Right lung (tissue), 5 donors: ENCODE results near the gene NAALADL2. TPM values are rescaled to one million over a fixed set of nuclear protein-coding genes. Genes with fewer than 3 reads are reported as not detected.

ENCODE experiments used
- DNase-seq, 2 donors: peaks; one replicate each; pipeline ENCODE4 v3.0.0-alpha.2; 2013
- polyA plus RNA-seq, 5 donors: library from polyadenylated mRNA; unstranded; fragments of 120-200 nt; gene quantifications; one replicate each; pipeline versions ENCODE4 v1.2.1 to v1.2.3, GENCODE V29; 2013; ENCODE audit warnings: inconsistent platforms in 1 of 5, low replicate concordance in 1 of 5; ENCODE audit not compliant: insufficient read length in 5 of 5, insufficient read depth in 1 of 5

NAALADL2 gene
- polyA plus RNA-seq, 5 donors, result 8.4 to 21.0 (median 18.4) TPM

GRCh38 chr3:175662815-175663214 lies 803.7 kb downstream of the NAALADL2 start:
- no peak for DNase-seq

DNA sequence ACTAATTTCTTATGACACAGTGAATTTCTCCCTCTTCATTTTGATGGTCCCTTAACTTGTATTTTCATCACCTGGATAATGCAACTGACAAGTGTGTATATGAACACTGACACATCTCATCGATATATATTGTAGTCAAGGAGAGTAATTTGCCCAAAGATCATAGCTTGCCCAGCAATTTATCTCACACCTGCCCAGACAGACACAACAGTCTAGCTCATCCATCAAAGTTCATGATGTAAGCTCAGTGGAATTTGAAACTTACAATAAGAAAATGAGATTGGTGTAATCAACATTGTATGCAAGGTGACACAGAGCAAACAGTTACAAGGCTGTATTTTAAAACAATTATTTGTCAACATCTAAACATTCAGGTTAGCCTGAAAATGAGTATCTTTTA lies 805.8 kb downstream of the NAALADL2 start:
- DNase-seq, result no peak

- no peak for DNase-seq
Measured at GRCh38 chr3:175668300-175668699, 809.2 kb downstream of the NAALADL2 start.

GRCh38 chr3:175670557-175670956 lies 811.4 kb downstream of the NAALADL2 start:
- DNase-seq, result no peak

DNA sequence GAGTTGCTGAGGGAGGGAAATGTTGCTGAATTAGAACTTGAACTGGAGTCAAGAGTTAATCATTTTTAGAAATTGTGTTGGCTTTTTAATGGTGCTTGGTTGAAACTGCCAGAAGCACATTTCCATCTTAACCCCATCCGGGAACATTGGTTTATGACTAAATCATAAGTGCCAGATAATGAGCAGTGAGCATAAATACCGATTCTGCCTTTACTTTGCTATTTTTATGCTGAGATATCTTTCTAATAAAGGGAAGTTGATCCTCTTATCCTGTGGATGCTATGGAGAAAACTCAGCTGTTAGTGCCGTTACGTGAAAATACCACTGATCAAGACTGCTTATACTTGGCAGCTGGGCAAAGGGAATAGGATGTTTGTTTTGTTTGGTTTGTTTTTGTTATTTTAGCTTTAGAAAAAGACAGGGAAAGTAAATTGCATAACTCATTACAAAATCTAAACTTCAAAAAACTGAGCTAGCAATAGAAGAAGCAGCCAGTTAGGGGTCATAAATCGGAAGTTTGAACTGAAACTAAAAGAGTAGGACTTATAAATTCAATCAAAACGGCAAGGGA lies 813.1 kb downstream of the NAALADL2 start:
- DNase-seq, result peak; percentile 85 to 90

DNA sequence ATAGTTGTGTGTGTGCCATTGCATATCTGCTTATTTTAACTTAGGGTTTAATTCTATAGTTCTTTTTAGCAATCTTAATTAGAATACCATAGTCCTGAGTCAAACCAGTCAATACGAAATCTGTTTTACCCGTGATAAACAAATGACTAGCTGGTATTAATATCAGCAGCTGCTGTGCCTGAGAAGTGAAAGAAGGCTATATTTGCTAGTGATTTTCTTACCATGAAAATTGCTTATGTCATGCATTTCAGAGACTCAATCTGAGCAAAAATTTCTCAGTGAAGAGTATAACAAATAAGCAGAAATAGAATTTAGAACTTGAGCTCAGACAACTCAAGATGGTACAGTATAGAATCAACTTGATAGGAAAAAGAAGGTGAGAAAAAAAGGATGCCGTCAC lies 820.4 kb downstream of the NAALADL2 start:
- no peak for DNase-seq

DNA sequence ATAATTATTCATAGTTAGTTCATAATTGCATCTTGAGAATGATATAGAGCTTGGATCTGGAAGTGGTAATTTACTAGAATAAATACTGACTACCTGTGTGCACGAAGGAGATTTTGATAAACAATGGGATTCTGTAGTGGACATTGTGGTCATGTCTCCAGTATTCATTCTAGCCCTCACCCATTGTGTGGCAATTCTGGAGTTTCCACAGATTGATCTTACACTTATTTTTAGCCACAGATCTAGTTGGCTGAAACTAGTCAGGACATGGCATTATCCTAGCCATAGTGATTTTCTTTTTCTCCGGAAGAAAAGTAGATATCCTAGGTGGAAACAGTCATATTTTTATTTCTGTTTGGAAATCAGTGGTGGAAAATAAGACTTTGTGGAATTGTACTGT lies 833.1 kb downstream of the NAALADL2 start:
- no peak for DNase-seq

DNA sequence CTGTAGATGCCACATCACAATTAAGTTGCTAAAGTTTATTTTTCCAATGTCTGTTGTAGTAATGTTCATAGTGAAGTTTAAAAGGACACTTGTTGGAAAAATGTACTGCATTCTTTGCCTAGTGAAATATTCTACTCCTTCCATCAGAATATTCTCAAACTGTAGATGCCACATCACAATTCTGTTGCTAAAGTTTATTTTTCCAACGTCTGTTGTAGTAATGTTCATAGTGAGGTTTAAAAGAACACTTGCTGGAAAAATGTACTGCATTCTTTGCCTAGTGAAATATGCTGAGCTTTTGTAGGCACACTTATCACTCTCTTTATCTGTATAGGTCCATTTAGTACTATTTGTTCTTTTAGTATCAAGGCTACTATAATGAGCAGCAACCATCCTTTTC lies 836.1 kb downstream of the NAALADL2 start:
- DNase-seq, result no peak

DNA sequence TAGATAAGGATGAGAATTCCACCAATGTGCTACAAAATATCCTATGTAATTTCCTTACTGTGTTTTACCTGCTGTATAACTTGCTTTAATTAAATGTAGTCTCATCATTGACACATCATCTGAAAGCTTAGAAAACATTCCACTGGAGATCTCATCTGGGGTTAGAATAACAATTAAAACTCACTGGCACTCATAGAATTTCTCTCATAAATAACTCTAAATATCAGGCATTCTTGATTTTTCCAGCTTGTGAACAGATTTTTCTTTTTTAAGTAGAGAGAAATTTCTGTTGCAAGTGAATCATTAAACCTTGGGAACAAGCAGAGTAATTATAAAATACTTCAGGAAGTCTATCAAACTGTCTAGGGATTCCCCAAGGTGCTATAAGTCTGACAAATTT lies 843.8 kb downstream of the NAALADL2 start:
- DNase-seq, result no peak

GRCh38 chr3:175704366-175705055 lies 845.4 kb downstream of the NAALADL2 start:
- DNase-seq, result no peak

- no peak for DNase-seq
Measured at GRCh38 chr3:175713268-175713667, 854.1 kb downstream of the NAALADL2 start.

DNA sequence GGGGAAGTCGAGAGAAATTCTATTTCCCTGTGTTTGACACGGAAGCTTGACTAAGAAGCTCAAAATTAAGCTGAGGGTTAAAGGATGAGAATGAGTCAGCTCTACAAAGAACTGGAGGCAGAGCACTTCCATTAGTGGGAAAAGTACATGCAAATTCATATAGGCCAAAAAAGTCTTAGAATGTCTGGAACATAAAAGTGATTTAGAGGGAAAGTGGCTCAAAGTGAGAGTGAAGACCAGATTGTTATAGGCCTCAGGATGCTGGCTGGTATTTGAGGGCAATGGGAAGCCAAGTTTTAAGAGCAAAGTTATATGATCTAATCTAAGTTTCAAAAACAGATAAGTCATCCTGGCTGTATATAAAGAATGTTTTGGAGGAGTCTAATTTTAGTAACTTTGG lies 857.3 kb downstream of the NAALADL2 start:
- no peak for DNase-seq

DNA sequence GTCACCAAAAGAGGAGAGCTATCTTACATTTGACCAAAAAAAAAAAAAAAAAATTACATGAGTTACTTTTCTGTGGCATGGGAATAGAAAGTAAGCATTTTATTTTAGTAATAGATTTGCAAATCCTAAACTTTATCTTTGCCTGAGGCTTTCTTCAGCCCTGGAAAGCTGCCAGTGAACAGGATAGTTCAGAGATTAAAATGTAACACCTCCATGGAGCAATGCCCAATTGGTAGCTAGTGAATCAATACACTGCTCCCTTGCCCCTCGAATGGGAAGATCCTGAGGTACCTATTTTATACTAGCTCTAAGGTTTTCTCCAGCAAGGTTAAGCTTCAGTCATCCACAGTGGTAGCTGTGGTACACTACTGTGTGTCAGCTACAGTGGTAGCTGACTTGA lies 867.1 kb downstream of the NAALADL2 start:
- no peak for DNase-seq

DNA sequence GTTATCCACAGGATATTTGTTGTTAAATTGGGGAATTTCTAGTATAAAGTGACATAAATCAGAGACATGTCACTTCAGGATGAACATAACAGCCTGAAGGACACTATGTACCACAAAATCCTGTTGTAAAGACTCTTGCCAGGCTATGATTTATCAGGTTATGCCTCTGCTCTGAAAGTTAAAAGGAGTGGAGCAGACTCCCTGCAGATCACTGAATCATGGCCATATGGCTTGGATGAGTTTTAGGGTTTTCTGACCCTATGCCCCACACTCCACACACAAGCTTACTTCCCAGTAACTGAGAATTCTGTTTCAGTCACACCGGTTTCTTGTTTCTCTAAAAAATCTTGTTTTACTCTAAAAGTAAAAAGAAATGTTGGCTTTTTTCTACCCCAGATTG lies 869.4 kb downstream of the NAALADL2 start:
- DNase-seq, result no peak

DNA sequence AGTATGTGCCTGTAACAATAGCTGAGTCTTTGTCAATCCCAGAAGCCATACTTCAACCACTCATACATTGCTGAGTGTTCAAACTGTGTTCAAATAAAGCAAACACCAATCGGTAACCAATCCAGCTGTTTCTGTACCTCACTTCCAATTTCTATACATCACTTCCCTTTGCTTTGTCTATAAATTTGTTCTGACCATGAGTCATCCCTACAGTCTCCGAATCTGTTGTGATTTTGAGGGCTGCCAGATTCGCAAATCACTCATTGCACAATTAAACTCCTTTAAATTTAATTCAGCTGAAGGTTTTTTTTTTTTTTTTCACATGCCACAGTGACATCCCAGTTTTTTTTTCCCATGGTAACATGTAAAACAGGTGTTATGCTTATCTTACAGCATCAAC lies 870.3 kb downstream of the NAALADL2 start:
- no peak for DNase-seq

- DNase-seq, result peak in 1 of 2 donors; percentile 6
Measured at GRCh38 chr3:175731543-175731942, 872.4 kb downstream of the NAALADL2 start.

DNA sequence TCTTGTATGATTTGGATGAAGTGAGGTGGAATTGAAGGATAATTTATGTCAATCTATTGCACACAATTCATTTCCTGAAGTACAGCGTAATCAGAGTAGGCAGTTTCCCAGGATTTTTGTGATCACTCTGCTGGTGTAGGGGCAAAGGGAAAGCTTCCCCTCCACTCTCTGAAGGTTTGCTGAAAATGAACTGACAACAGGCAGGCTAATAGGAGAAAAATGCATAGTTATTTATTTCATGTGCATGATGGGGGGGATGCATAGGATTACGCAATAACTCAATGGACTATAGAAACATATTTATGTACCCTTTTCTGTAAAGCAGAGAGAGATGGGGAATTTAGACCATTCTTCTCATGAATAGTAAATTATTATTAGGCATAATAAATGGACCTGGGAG lies 872.9 kb downstream of the NAALADL2 start:
- peak in 1 of 2 donors; percentile 13 for DNase-seq

GRCh38 chr3:175735866-175736265 lies 876.7 kb downstream of the NAALADL2 start:
- DNase-seq, result no peak

GRCh38 chr3:175737646-175738572 lies 878.8 kb downstream of the NAALADL2 start:
- DNase-seq, result no peak

DNA sequence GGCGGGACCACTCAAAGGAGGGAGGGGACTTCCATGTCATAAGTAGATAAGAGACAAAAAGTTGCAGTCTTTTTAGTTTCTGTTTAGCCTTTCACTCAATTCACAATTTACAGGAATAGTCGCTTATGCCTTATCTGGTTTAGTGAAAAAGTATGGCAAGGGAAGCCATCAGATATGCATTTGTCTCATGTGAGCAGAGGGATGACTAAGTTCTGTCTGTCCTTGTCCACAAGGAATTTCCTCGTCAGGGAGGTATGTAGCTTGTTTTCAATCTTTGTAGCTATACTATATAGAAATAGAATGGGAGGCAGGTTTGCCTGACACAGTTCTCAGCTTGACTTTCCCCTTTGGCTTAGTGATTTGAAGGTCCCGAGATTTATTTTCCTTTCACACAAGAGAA lies 882.8 kb downstream of the NAALADL2 start:
- no peak for DNase-seq

- no peak for DNase-seq
Measured at GRCh38 chr3:175743733-175744400, 884.7 kb downstream of the NAALADL2 start.

DNA sequence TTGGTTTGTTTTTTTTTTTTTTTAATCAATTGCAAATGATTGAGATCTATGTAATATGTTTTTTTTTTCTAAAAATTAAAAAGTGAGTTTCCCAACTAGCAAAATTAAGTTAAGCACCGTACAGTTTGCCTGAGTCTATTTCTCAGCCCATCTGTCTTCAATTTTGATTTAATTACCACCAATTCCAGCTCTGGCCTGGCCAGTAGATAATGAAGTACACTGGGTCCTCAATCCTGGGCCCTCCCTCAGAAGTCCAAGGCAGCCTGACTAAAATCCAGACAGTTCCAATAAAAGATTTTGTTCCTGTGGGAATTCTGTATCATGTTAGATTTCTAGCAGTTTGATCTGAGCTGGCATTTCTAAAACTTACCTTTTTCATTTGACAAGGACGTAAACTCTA lies 887.2 kb downstream of the NAALADL2 start:
- DNase-seq, result no peak
